ENCODE results near the gene CDC16.
A peak's percentile ranks its signal among the peaks of the same experiment; 100 is the strongest.

CDC16 gene

DNA sequence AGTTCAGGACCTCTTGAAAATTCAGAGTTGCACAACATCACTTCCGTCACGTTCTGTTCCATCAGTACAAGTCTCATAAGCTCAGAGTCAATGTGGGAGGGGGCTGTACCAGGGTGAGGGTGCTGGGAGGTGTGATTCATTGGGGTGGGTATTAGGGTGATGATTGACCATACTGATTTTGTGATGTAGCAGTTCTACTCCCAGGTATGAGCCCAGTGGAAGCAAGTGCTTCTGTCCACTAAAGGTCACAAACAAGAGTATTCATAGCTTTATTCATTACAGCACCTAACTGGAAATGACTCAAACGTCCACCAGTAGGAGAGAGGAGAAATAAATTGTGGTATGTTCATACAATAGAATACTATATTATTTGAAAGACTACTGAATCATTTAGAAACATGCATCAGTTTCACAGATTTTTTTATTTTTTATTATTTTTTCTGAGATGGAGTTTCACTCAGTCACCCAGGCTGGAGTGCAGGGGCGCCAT, 34.6 kb downstream of the CDC16 start:
- TF ChIP-seq, protein P1, sequence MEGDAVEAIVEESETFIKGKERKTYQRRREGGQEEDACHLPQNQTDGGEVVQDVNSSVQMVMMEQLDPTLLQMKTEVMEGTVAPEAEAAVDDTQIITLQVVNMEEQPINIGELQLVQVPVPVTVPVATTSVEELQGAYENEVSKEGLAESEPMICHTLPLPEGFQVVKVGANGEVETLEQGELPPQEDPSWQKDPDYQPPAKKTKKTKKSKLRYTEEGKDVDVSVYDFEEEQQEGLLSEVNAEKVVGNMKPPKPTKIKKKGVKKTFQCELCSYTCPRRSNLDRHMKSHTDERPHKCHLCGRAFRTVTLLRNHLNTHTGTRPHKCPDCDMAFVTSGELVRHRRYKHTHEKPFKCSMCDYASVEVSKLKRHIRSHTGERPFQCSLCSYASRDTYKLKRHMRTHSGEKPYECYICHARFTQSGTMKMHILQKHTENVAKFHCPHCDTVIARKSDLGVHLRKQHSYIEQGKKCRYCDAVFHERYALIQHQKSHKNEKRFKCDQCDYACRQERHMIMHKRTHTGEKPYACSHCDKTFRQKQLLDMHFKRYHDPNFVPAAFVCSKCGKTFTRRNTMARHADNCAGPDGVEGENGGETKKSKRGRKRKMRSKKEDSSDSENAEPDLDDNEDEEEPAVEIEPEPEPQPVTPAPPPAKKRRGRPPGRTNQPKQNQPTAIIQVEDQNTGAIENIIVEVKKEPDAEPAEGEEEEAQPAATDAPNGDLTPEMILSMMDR (IDR thresholded peaks at IDR 0.05; ENCODE audit: low read depth, low read length, missing control alignments): no peak
- H3K4me3 ChIP-seq (ENCODE audit: low read depth, low read length): no peak overlapping the region
- no peak for DNase-seq (ENCODE audit: low read depth)

- no peak overlapping the region for H3K4me3 ChIP-seq (ENCODE audit: low read depth, low read length)
- no peak for DNase-seq (ENCODE audit: low read depth)
- TF ChIP-seq, protein P1 (IDR thresholded peaks at IDR 0.05; ENCODE audit: low read depth, low read length, missing control alignments): no peak
Measured at GRCh38 chr13:114272977-114273376, 38.3 kb downstream of the CDC16 start.

GRCh38 chr13:114275304-114275703, 40.6 kb downstream of the CDC16 start:
- TF ChIP-seq, protein P1 (IDR thresholded peaks at IDR 0.05; ENCODE audit: low read depth, low read length, missing control alignments): no peak

DNA sequence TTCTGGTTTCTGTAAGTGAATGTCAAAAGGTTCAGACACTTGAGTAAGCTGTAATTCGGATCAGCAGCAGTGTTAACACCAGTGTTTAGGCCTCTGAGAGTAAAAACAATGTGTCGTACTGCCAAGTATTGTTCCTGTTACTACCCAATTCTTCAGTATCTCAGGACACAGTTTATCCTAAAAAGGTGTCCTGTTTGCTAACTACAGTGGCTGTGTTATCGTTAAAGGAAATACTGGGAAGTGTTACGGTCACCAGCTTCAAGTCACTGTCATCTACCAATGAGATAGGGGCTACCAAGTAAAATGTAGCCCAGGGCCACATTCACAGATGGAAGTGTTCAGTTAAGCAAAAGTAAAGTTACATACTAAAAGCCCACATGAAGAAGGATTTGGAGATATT, 44.4 kb downstream of the CDC16 start:
- no peak overlapping the region for H3K4me3 ChIP-seq (ENCODE audit: low read depth, low read length)
- DNase-seq (ENCODE audit: low read depth): no peak
- TF ChIP-seq, protein P1 (IDR thresholded peaks at IDR 0.05; ENCODE audit: low read depth, low read length, missing control alignments): no peak

More at GRCh38 chr13:114275304-114275703, 40.6 kb downstream of the CDC16 start:
- no peak overlapping the region for H3K4me3 ChIP-seq (ENCODE audit: low read depth, low read length)
- no peak for DNase-seq (ENCODE audit: low read depth)

DNA sequence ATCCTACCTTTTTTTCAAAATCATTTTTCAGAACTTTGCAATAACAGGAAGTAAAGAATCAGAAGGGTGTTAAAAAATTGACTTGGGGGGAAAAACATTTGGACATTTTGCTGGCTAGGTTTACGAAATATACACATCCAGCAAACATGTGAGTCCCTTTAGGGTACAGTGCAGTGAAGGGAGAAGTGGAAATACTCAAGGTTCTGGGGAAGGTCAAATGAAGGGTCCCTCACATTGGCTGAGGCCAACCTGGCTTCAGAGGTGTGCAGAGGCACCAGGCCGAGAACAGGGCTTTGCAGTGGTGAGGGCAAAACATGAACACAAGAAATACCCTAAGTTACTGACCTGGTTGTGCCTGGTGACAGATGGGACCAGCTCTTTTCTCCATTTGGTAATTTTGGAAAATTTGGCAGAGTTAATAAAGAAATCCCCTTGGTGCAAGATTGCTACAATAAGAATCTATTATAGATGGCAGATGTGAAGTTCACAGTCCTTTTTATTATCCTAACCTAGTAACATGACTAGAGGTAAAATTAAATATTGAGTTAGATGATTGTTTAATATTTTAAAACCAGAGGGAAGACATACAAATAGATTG, 45.2 kb downstream of the CDC16 start:
- DNase-seq (ENCODE audit: low read depth): no peak
- no peak overlapping the region for H3K4me3 ChIP-seq (ENCODE audit: low read depth, low read length)
- TF ChIP-seq, protein P1 (IDR thresholded peaks at IDR 0.05; ENCODE audit: low read depth, low read length, missing control alignments): no peak

- peak; percentile 68 for DNase-seq (ENCODE audit: low read depth)
- H3K4me3 ChIP-seq (ENCODE audit: low read depth, low read length): peak within 1 kb of the TSS; percentile 94
- TF ChIP-seq, protein P1 (IDR thresholded peaks at IDR 0.05; ENCODE audit: low read depth, low read length, missing control alignments): no peak
Measured at GRCh38 chr13:114281351-114282040, 46.8 kb downstream of the CDC16 start, which contains the start of gene UPF3A. TSS of gene UPF3A (plus strand) at chr13:114281601. CDS start at chr13:114281640, 39 bp downstream.

All from GM12864 (cell line).